GM19324 (cell line): ENCODE results near the gene CSMD2.

ENCODE experiments used
- ATAC-seq: cut with Tn5 transposase; IDR thresholded peaks from one replicate; pipeline ENCODE4 v1.9.1; 2021; ENCODE audit warnings: mild to moderate bottlenecking, moderate library complexity; ENCODE audit not compliant: unreplicated experiment, low FRiP score

Gene CSMD2

DNA sequence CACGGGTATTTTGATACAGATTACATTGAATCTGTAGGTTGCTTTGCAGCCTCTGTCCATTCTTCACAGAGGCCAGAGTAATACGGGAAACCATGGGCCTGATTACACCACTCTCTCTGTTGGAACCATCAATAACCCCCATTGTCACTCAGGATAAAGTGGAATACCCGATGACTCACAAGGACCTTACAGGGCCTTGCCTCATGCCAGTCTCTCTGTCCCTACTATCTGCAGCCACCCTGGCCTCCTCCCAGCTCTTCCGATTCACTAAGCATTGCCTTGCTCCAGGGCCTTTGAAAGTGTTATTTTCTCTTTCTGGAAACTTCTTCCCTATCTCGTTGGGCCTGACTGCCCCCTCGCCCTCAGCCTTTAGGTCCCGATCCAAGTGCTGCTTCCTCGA is 239.4 kb downstream of the CSMD2 start:
- ATAC-seq = no peak

- no peak for ATAC-seq
Observed at GRCh38 chr1:33921281-33921680, 243.7 kb downstream of the CSMD2 start.

DNA sequence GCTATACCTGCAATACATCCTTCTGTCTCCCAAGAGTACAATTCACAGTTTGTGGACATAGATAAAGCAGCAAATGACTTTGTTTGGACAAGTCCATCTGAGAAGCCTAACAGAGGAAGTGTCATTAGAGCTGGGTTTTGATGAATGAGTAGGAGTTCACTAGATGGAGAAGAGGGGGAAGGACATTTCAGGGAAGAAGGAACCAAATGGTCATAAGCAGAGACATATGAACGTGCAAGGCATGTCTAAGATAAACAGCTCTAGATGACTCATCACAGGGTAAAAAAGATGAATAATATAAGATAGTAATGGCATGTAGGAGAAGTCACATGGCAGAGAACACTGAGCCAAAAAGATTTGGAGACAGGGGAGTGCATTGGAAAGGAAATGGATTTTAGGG is 246.7 kb downstream of the CSMD2 start:
- no peak for ATAC-seq

DNA sequence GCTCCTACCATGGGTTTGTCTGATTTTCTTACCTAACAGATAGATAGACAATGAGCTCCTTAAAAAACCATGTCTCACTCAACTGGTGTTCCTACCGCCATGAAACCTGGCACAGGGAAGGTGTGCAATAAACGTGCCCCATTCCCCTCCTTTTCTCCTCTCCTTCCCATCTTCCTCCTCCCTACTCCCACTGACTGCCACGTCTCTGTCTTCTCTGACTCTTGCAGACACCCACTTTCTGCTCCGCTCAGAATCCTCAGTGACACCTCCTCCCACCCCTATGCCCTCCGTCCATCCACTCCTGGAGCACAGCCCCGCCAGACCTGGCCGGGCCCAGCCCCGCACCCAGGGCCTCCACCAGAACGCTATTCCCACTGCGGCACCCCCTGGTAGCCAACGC is 248.2 kb downstream of the CSMD2 start:
- no peak for ATAC-seq

- no peak for ATAC-seq
Observed at GRCh38 chr1:33914531-33914930, 250.5 kb downstream of the CSMD2 start.

DNA sequence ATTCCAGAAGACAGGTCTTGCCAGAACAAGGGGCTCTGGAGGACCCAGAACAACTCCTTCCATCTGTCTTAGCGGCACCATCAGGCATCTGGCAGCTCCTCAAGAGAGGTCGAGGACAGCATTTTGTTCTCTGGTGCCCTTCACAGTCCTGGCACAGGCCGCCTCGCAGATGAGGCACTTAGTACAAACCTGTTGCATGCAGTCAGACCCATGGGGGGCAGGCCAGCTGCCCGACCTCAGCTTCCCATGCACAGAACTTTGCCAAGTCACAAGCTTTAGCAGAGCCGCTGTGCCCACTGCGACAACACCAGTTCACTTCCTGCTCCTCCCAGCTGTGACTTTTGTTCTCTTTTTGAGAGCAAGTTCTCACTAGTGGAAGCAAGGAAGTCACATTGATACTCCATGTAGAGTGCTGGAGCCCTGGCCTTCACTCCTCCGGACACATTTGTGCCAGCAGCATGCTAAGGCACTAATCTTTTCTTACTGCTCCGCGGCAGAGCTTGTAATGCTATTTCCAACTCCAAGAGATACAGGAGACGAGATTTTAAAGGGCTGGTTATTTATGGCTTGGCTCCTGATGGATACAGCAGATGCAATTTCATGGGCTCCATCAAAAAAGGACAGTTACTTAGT is 256.6 kb downstream of the CSMD2 start:
- no peak for ATAC-seq

DNA sequence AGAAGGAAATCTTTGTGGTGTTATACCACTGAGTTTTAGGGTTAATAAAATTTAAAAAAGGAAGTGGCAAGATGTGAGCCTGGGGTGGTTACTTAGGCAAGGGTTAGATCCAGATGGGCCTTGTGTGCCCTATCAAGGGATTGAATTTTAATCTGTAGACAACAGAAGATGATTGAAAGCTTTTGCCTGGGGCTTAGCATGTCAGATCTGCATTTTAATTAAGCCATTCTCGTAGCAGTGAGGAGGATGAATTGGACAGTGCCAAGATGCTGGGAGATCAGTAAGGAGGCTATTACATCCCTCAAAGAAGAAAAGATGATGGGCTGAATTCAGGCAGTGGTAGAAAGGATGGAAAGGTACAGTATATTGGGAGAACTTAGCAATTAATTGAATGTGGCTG is 258.9 kb downstream of the CSMD2 start:
- no peak for ATAC-seq

DNA sequence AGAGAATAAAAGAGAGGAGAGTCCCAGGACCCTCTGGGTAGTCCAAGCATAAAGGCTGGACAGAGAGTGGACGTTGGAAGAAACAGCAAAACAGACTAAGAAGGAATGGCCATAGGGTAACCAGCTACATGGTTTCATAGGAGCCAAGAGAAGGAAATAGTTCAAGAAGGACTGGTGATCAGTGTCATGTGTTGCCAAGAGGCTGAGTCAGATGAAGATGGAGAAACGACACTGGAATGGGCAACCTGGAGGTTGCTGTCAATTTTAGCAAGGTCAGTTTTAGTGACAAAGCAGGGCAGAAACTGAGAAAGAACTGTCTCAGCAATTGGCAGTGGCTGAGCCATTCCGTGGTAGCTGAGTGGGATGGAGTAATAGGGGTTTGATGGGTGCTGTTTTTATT is 259.8 kb downstream of the CSMD2 start:
- no peak for ATAC-seq

DNA sequence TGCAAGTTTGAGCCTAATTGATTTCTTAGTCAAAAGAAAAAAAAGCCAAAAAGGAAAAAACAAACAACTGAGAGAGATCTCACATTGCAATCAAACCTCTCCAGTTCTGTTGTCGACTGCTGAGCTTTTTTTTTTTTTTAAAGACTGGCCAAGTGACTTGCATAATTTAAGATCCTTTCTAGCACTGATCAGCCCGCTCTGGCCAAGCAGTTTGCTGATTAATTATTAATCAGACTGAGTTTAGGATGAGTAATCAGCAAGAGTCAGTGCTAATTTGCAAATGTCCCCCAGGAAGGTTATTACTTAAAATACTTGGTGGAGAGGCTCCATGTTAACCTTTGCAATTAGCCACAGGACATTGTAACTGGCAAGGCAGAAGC is 261.8 kb downstream of the CSMD2 start:
- ATAC-seq = peak; percentile 59

DNA sequence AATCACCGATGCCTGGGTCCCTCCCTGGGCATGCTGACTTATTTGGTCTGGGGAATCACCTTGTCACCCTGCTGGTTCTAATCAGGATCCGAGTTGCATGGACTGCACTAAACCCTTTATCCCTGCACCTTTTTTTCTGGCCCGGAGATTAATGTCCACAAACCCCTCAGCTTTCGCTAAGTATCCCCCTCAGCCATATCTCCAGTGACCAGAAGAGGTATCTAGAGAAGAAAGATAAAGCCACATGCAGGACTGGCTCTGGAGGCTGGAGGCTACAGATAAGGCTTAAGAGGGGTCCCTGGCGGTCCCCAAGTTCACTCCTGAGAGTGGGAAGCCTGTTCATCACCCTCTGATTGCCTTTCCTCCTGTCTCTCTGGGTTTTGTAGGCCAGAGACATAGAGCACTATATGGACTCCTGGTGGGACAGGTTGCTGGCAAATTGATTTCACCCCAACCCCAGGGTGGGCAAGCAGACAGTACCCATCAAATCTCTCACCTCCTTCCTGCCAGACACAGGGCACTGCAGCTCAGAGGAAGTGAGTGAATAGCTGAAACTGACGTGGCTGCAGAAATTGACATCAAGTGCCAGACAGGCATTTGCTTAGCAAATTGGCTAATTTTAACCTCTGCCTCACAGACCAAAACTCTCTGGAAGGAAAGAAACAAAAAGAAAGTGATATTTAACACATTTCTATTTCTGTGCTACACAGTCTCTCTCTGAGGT is 262.4 kb downstream of the CSMD2 start:
- peak; percentile 91 for ATAC-seq

DNA sequence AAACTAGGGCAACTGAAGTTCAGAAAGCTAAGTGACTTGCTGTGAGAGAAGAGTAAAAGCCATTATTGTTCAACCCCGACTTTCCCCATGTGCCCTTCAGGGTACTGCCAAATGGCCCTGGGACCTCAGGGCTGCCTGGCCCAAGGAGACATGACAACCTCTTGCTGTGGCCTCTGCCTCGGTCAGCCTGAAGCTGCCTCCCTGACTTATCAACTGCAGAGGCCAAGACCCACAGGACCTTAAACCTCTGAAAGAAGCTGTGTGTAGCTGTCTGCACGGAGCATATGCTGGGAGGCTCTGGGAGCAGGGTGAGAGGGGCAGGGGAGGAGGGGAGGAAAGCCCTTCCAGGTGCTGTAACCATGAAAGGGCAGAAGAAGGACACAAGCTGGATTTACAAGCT is 265.3 kb downstream of the CSMD2 start:
- no peak for ATAC-seq

- ATAC-seq = no peak
Observed at GRCh38 chr1:33898881-33899280, 266.1 kb downstream of the CSMD2 start.

GRCh38 chr1:33898406-33898805 is 266.6 kb downstream of the CSMD2 start:
- ATAC-seq = no peak

GRCh38 chr1:33897092-33897725 is 267.8 kb downstream of the CSMD2 start:
- no peak for ATAC-seq

DNA sequence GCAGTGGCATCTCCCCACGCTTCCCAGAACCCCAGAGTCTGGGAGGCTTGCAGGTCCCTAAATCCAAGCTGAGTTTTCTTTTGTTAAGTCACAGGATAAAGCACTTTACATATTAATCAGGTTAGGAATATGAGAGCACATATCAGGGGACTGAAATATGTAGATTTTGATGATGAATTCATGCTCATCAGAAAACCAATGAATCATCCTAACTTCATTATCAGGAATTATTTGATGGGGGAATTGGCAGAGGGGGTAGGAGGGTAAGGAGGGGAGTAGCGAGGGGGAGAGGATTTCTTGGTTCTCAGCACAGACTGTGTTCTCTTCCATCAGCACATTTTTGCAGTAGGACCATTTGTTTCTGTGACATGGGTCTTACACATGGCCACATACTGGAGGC is 269.1 kb downstream of the CSMD2 start:
- no peak for ATAC-seq

GRCh38 chr1:33895396-33895795 is 269.6 kb downstream of the CSMD2 start:
- no peak for ATAC-seq

DNA sequence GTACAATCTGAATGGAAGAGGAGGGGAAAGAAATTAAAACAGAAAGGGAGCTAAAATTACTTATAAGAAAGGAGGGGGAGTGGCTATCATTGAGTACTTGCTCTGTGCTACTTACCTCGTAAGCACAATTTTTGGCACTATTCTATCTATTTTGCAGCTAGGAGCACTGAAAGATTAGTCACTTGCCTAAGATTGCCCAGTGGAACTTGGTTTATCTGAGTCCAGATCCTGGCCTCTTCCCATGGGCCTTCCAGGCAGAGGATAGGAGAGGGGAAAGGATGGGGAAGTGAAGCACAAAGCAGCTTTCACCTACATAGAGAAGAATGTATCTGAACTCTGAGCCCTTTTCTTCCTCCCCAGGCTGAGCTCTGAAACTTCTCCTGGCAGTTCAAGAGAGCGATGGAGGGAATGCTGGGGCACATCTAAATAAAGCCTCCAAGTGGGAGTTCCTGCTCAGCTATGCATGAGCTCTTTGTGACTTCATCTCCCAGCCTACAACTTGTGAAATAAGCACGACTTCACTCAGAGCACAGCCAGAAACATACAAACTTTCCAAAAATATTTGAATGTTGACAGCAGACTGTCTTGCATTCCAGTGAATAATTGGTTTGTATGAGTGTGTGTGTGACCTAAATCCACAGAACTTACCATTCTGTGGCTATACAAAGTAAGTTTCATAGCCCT is 271.7 kb downstream of the CSMD2 start:
- no peak for ATAC-seq

DNA sequence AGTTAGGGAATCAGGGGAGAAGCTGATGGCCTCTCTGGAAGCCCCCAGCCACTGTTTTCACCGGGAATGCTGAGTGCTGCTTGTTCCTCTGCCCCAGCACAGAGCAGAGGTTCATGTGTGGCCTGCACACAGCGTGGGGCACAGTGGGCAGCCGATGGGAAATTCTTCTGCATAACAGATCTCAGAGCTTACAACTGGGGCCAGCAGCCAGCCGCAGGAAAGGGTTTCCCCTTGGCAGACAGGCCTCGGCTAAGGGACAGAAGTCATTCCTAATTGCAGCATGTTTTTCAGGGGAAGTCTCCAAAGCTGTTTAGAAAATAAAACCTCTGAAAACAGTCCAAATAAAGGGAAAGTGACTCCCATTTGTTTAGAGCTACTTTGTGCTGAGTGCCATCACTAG is 278.5 kb downstream of the CSMD2 start:
- ATAC-seq = no peak

DNA sequence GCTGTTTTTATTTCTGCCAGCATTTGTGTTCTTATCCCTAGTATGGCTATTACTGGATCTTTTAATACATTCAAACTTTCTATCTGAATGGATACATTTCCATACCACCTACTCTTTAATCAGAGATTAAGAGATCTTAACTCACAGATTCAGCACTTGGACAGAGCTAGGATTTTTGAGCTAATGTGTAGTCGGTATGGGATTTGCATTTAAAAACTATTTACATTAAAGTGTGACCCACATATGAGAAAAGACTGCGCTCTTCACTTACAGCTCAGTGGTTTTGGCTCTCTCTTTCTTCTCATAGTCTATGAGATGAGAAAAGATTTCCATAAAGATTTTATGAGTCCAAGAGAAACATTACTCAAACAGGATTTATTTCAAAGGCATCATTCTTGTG is 284.7 kb downstream of the CSMD2 start:
- ATAC-seq = no peak

GRCh38 chr1:33878392-33878791 is 286.6 kb downstream of the CSMD2 start:
- no peak for ATAC-seq

DNA sequence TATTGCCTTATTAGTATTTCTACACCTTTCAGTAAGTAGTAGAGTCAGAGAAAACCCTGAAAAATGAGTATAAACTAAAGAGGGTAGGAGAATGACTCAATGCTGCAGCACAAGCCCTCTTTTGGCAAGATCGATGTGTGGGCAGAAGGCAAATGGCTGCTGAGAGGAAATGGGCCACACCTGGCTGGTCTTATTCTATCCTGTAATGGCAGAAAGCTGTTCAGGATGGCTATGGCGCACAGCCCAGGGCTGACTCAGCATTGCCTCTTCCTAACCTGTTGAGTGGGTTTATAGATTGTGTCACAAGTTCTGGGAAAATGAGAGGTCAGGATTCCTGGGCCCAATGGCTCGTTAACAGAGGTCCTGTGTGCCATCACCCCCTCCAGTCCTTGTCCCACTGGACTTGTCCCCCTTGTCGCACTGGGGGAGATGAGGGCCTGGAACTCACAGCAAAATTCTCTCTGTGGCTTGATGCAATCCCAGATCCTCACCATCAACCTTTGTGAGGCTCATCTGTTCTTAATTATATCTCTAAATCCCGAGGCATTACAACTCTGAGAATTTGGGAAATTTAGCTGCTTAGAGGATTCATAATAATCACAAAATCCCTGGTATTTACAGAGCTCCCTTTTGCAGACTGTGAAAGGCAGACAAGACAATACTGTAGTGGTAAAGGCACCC is 287.9 kb downstream of the CSMD2 start:
- no peak for ATAC-seq
